ENCODE measurements around the gene RTL9.

DNA sequence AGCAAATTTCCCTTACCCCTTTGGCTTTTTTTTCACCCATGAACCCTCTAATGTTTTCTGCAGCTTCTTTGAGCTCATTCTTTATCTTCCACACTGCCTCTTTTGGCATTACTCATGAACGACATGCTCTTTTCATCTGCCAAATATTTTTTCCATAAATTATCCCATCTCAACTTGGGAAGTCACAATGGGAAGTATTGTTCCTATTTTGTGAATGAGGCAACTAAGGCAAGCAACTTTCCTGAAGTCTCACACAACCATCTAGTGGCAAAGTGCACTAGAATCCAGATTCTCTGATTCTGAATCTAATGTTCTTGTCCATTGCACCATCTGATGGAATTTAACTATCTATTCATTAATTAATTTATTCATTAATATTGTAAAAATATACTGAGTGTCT lies 625 bp downstream of the RTL9 start:
- TF ChIP-seq, protein P1, sequence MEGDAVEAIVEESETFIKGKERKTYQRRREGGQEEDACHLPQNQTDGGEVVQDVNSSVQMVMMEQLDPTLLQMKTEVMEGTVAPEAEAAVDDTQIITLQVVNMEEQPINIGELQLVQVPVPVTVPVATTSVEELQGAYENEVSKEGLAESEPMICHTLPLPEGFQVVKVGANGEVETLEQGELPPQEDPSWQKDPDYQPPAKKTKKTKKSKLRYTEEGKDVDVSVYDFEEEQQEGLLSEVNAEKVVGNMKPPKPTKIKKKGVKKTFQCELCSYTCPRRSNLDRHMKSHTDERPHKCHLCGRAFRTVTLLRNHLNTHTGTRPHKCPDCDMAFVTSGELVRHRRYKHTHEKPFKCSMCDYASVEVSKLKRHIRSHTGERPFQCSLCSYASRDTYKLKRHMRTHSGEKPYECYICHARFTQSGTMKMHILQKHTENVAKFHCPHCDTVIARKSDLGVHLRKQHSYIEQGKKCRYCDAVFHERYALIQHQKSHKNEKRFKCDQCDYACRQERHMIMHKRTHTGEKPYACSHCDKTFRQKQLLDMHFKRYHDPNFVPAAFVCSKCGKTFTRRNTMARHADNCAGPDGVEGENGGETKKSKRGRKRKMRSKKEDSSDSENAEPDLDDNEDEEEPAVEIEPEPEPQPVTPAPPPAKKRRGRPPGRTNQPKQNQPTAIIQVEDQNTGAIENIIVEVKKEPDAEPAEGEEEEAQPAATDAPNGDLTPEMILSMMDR (IDR thresholded peaks at IDR 0.05; ENCODE audit: insufficient read depth, low read depth, low read length), result no peak
- TF ChIP-seq EZH2 (IDR thresholded peaks at IDR 0.05; ENCODE audit: insufficient read depth, low read length), result no peak
